ENCODE measurements around the gene FES. TPM values are rescaled to one million over a fixed set of nuclear protein-coding genes. Genes with fewer than 3 reads are reported as not detected.

The FES gene
- total RNA-seq, 4 donors from 2014 or later: 7.0 to 18.3 (median 14.0) TPM

GRCh38 chr15:90889736-90890456, 5.6 kb downstream of the FES start:
- in situ Hi-C loops (cut with MboI; ENCODE audit: low pct_ligation_motif_present in 1 of 4, low pct_unique_long_range_greater_than_20kb in 1 of 4, low sequenced_read_pairs in 3 of 4) (loop anchor here (5.0 to 25.0 kb wide), 4 partner anchors 228 to 578 kb away; no protein-coding TSS in a partner anchor), intact Hi-C loops (cut with DNase I; ENCODE audit: low total_unique reads) (loop anchor here (10.0 kb wide), 1 partner anchor 175 kb away; the partner anchor contains the start of gene BLM)
- DNase-seq: no peak
- no peaks in the 10 kb centered on the region for H3K9me3 ChIP-seq
- H3K27me3 ChIP-seq: no peaks in the 10 kb centered on the region
- no peak for TF ChIP-seq CTCF (IDR thresholded peaks at IDR 0.05)
- no peaks in the 10 kb centered on the region for H3K36me3 ChIP-seq
- WGBS, 2 donors (ENCODE audit: low coverage in 1 of 2): 91% methylated on average over 28 of the region's 31 CpGs; no CpG with 5 or more reads in 1 of the 2 donors
- no peak overlapping the region for H3K4me3 ChIP-seq
- peaks cover 2 to 15% (median 7%) of the 10 kb centered on the region in 4 donors for H3K4me1 ChIP-seq
- H3K27ac ChIP-seq: no peak overlapping the region

GRCh38 chr15:90890839-90891238, 6.5 kb downstream of the FES start:
- intact Hi-C loops (cut with DNase I; ENCODE audit: low total_unique reads) (no loop called here), in situ Hi-C loops (cut with MboI; ENCODE audit: low pct_ligation_motif_present in 1 of 4, low pct_unique_long_range_greater_than_20kb in 1 of 4, low sequenced_read_pairs in 3 of 4) (loop anchor here in 2 of 4 donors (25.0 kb wide), 2 partner anchors 229 to 579 kb away; no protein-coding TSS in a partner anchor)
- DNase-seq: no peak
- no peaks in the 10 kb centered on the region for H3K36me3 ChIP-seq
- TF ChIP-seq POLR2AphosphoS5 (IDR thresholded peaks at IDR 0.05) (no peak), CTCF (IDR thresholded peaks at IDR 0.05) (no peak), EP300 (IDR thresholded peaks at IDR 0.05; ENCODE audit: low read depth) (no peak), POLR2A (IDR thresholded peaks at IDR 0.05) (no peak)
- H3K9me3 ChIP-seq: no peaks in the 10 kb centered on the region
- no peak overlapping the region for H3K4me3 ChIP-seq
- 82% methylated on average over 5 of the region's 12 CpGs; no CpG with 5 or more reads in 1 of the 2 donors for WGBS, 2 donors (ENCODE audit: low coverage in 1 of 2)
- no peaks in the 10 kb centered on the region for H3K27me3 ChIP-seq
- no peak overlapping the region for H3K27ac ChIP-seq
- peaks cover 0 to 5% (median 2%) of the 10 kb centered on the region in 4 donors for H3K4me1 ChIP-seq

- in situ Hi-C loops (cut with MboI; ENCODE audit: low pct_ligation_motif_present in 1 of 4, low pct_unique_long_range_greater_than_20kb in 1 of 4, low sequenced_read_pairs in 3 of 4): loop anchor here in 2 of 4 donors (25.0 kb wide), 2 partner anchors 229 to 579 kb away; no protein-coding TSS in a partner anchor
- TF ChIP-seq EP300 (IDR thresholded peaks at IDR 0.05; ENCODE audit: low read depth) (no peak), CTCF (IDR thresholded peaks at IDR 0.05) (no peak), POLR2AphosphoS5 (IDR thresholded peaks at IDR 0.05) (no peak), POLR2A (IDR thresholded peaks at IDR 0.05) (no peak)
- Histone ChIP-seq H3K27ac (no peak overlapping the region), H3K36me3 (no peaks in the 10 kb centered on the region), H3K4me1 (peaks cover 0 to under 1% (median 0%) of the 10 kb centered on the region in 4 donors), H3K4me3 (no peak overlapping the region), H3K27me3 (no peaks in the 10 kb centered on the region), H3K9me3 (no peaks in the 10 kb centered on the region)
- 86% methylated on average over 8 of the region's 8 CpGs; no CpG with 5 or more reads in 1 of the 2 donors for WGBS, 2 donors (ENCODE audit: low coverage in 1 of 2)
- intact Hi-C loops (cut with DNase I; ENCODE audit: low total_unique reads): no loop called here
- DNase-seq: no peak
These were observed 7.1 kb downstream of the FES start for GRCh38 chr15:90891346-90891949.

GRCh38 chr15:90892023-90892422, 7.7 kb downstream of the FES start:
- in situ Hi-C loops (cut with MboI; ENCODE audit: low pct_ligation_motif_present in 1 of 4, low pct_unique_long_range_greater_than_20kb in 1 of 4, low sequenced_read_pairs in 3 of 4) (loop anchor here in 2 of 4 donors (25.0 kb wide), 2 partner anchors 230 to 580 kb away; no protein-coding TSS in a partner anchor), intact Hi-C loops (cut with DNase I; ENCODE audit: low total_unique reads) (no loop called here)
- Histone ChIP-seq H3K4me3 (no peak overlapping the region), H3K9me3 (no peaks in the 10 kb centered on the region), H3K27me3 (no peaks in the 10 kb centered on the region), H3K4me1 (no peaks in the 10 kb centered on the region), H3K27ac (no peak overlapping the region), H3K36me3 (no peaks in the 10 kb centered on the region)
- 93 to 95% methylated on average over 10 to 11 of the region's 11 CpGs for WGBS, 2 donors (ENCODE audit: low coverage in 1 of 2)
- DNase-seq: no peak
- TF ChIP-seq CTCF (IDR thresholded peaks at IDR 0.05): no peak
- TF ChIP-seq POLR2AphosphoS5 (IDR thresholded peaks at IDR 0.05): no peak
- TF ChIP-seq POLR2A (IDR thresholded peaks at IDR 0.05): no peak
- TF ChIP-seq EP300 (IDR thresholded peaks at IDR 0.05; ENCODE audit: low read depth): no peak

Data from transverse colon (tissue), 4 donors.